ENCODE data around the gene CMIP. TPM values are rescaled to one million over a fixed set of nuclear protein-coding genes. Genes with fewer than 3 reads are reported as not detected.

Gene CMIP
- total RNA-seq, 2 experiments from 2014 or later = 35.0 to 36.6 TPM

- DNase-seq = peak; percentile 16
- ChIA-PET POLR2A (no interaction called here), CTCF (no interaction called here)
- Mint-ChIP-seq H3K4me3 (no peak overlapping the region), H3K36me3 (peaks cover 9% of the 10 kb centered on the region), H3K27me3 (no peaks in the 10 kb centered on the region), H3K9me3 (no peaks in the 10 kb centered on the region), H3K27ac (no peak overlapping the region), H3K4me1 (ENCODE audit: low read depth) (no peaks in the 10 kb centered on the region)
- intact Hi-C loops (cut with micrococcal nuclease) = no loop called here
Observed at GRCh38 chr16:81693041-81693743, 248.6 kb downstream of the CMIP start.

GRCh38 chr16:81693744-81694303 is 249.2 kb downstream of the CMIP start:
- ChIA-PET POLR2A (no interaction called here), CTCF (no interaction called here)
- Mint-ChIP-seq H3K27ac (no peak overlapping the region), H3K4me3 (no peak overlapping the region), H3K27me3 (no peaks in the 10 kb centered on the region), H3K9me3 (no peaks in the 10 kb centered on the region), H3K36me3 (peaks cover 12% of the 10 kb centered on the region), H3K4me1 (ENCODE audit: low read depth) (no peaks in the 10 kb centered on the region)
- intact Hi-C loops (cut with micrococcal nuclease) = no loop called here
- DNase-seq = no peak

GRCh38 chr16:81694494-81695280 is 250.1 kb downstream of the CMIP start:
- H3K27ac Mint-ChIP-seq = no peak overlapping the region
- H3K27me3 Mint-ChIP-seq = no peaks in the 10 kb centered on the region
- no peak overlapping the region for H3K4me3 Mint-ChIP-seq
- H3K36me3 Mint-ChIP-seq = peaks cover 12% of the 10 kb centered on the region
- DNase-seq = no peak
- intact Hi-C loops (cut with micrococcal nuclease) = no loop called here
- POLR2A ChIA-PET = no interaction called here
- no peaks in the 10 kb centered on the region for H3K4me1 Mint-ChIP-seq (ENCODE audit: low read depth)
- CTCF ChIA-PET = interaction anchor here (1.1 to 5.6 kb wide), 3 partner anchors 9 to 291 kb away, joined by 3 to 53 read pairs (median 40); no protein-coding TSS in a partner anchor
- no peaks in the 10 kb centered on the region for H3K9me3 Mint-ChIP-seq

DNA sequence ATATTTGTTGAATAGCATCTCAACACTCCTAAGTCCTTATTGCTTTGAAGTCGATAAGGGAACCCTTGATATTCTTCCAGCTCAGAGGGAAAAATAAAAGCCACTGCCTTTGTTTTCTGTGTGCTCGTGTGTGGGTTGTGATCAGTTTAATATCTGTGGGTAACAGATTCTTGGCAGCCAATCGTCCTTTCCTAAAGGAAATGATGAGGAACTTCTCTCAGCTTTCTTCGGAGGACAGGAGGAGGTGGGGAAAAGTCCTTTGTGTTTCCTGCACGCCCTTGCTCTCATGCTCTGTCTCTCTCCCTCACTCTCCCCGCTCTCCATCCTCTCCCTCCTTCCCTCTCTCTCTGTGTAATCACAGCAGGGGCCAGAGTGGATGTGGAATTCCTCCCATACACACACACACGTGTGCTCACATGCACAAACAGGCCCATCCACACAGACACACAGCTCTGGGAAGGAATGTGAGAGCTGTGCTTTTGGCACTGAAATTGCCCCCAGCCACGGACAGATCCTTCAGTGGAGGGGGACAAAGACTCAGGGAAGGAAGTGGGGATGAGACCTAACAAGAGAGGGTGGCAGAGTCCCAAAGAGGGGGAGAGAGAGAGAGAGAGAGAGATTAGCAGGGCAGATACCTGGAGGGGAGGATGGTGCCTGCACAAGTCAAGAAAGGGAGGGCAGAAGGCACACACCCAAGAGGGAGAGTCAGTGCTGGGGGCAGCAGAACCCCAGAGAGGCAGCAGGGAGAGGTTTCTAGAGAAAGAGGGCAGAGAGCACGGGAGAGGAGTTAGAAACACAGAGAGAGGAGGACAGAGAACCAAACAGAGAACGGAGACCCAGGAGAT is 250.9 kb downstream of the CMIP start:
- ChIA-PET POLR2A (interaction anchor here (1.0 kb wide), 1 partner anchor 65 kb away, joined by 3 read pairs; no protein-coding TSS in a partner anchor), CTCF (interaction anchor here (1.1 to 5.6 kb wide), 3 partner anchors 8 to 291 kb away, joined by 3 to 53 read pairs (median 40); no protein-coding TSS in a partner anchor)
- Mint-ChIP-seq H3K4me3 (no peak overlapping the region), H3K27ac (no peak overlapping the region), H3K4me1 (ENCODE audit: low read depth) (no peaks in the 10 kb centered on the region), H3K9me3 (no peaks in the 10 kb centered on the region), H3K27me3 (no peaks in the 10 kb centered on the region), H3K36me3 (peaks cover 12% of the 10 kb centered on the region)
- no peak for DNase-seq
- intact Hi-C loops (cut with micrococcal nuclease) = no loop called here

GRCh38 chr16:81696166-81696960 is 251.8 kb downstream of the CMIP start:
- peak; percentile 23 for DNase-seq
- intact Hi-C loops (cut with micrococcal nuclease) = no loop called here
- H3K27me3 Mint-ChIP-seq = no peaks in the 10 kb centered on the region
- no peak overlapping the region for H3K4me3 Mint-ChIP-seq
- H3K9me3 Mint-ChIP-seq = no peaks in the 10 kb centered on the region
- H3K4me1 Mint-ChIP-seq (ENCODE audit: low read depth) = no peaks in the 10 kb centered on the region
- peaks cover 14% of the 10 kb centered on the region for H3K36me3 Mint-ChIP-seq
- ChIA-PET POLR2A (interaction anchor here (1.0 kb wide), 1 partner anchor 66 kb away, joined by 3 read pairs; no protein-coding TSS in a partner anchor), CTCF (interaction anchor here (1.0 to 5.6 kb wide), 16 partner anchors 9 to 332 kb away, joined by 3 to 53 read pairs (median 6); no protein-coding TSS in a partner anchor)
- no peak overlapping the region for H3K27ac Mint-ChIP-seq

- H3K9me3 Mint-ChIP-seq = no peaks in the 10 kb centered on the region
- no peaks in the 10 kb centered on the region for H3K27me3 Mint-ChIP-seq
- no peak overlapping the region for H3K27ac Mint-ChIP-seq
- H3K4me3 Mint-ChIP-seq = no peak overlapping the region
- CTCF ChIA-PET = interaction anchor here (0.6 to 5.6 kb wide), 26 partner anchors 9 to 333 kb away, joined by 3 to 53 read pairs (median 4); no protein-coding TSS in a partner anchor
- POLR2A ChIA-PET = interaction anchor here (1.0 kb wide), 1 partner anchor 66 kb away, joined by 3 read pairs; no protein-coding TSS in a partner anchor
- peak; percentile 73 for DNase-seq
- H3K36me3 Mint-ChIP-seq = peaks cover 14% of the 10 kb centered on the region
- H3K4me1 Mint-ChIP-seq (ENCODE audit: low read depth) = no peaks in the 10 kb centered on the region
- intact Hi-C loops (cut with micrococcal nuclease) = loop anchor here (1.0 kb wide), 2 partner anchors 74 to 294 kb away; no protein-coding TSS in a partner anchor
Observed at GRCh38 chr16:81696961-81697615, 252.5 kb downstream of the CMIP start.

- CTCF ChIA-PET = interaction anchor here (0.6 to 5.6 kb wide), 25 partner anchors 10 to 333 kb away, joined by 3 to 53 read pairs (median 4); no protein-coding TSS in a partner anchor
- H3K4me3 Mint-ChIP-seq = no peak overlapping the region
- H3K27ac Mint-ChIP-seq = no peak overlapping the region
- intact Hi-C loops (cut with micrococcal nuclease) = loop anchor here (1.0 kb wide), 2 partner anchors 74 to 294 kb away; no protein-coding TSS in a partner anchor
- H3K4me1 Mint-ChIP-seq (ENCODE audit: low read depth) = no peaks in the 10 kb centered on the region
- POLR2A ChIA-PET = no interaction called here
- no peak for DNase-seq
- no peaks in the 10 kb centered on the region for H3K9me3 Mint-ChIP-seq
- H3K27me3 Mint-ChIP-seq = no peaks in the 10 kb centered on the region
- peaks cover 14% of the 10 kb centered on the region for H3K36me3 Mint-ChIP-seq
Observed at GRCh38 chr16:81697616-81698309, 253.2 kb downstream of the CMIP start.

- ChIA-PET POLR2A (no interaction called here), CTCF (interaction anchor here (0.9 to 5.6 kb wide), 5 partner anchors 11 to 295 kb away, joined by 3 to 53 read pairs (median 5); no protein-coding TSS in a partner anchor)
- H3K36me3 Mint-ChIP-seq = peaks cover 10% of the 10 kb centered on the region
- H3K9me3 Mint-ChIP-seq = no peaks in the 10 kb centered on the region
- H3K27ac Mint-ChIP-seq = no peak overlapping the region
- intact Hi-C loops (cut with micrococcal nuclease) = no loop called here
- no peak for DNase-seq
- H3K27me3 Mint-ChIP-seq = no peaks in the 10 kb centered on the region
- H3K4me1 Mint-ChIP-seq (ENCODE audit: low read depth) = peaks cover under 1% of the 10 kb centered on the region
- no peak overlapping the region for H3K4me3 Mint-ChIP-seq
Observed at GRCh38 chr16:81698310-81698641, 253.7 kb downstream of the CMIP start.

DNA sequence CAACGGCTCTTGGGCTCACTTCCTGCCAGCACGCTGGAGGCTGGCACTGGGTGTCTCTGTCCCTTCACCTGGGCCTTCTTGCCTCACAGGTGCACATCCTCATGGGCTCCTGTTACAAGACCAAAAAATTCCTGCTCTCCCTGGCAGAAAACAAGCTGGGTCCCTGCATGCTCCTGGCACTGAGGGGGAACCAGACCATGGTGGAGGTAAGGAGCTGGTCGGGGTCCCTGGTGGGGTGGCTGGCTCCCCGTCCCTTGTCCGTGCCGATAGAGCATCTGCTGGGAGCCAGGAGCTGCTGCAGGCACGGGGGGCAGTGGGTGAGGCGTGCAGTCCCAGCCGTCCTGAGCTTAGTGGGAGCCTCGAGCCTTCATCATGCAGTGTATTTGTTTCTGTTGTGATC is 255.0 kb downstream of the CMIP start:
- Mint-ChIP-seq H3K4me3 (no peak overlapping the region), H3K27ac (no peak overlapping the region), H3K4me1 (ENCODE audit: low read depth) (peaks cover 2% of the 10 kb centered on the region), H3K9me3 (no peaks in the 10 kb centered on the region), H3K36me3 (peaks cover 12% of the 10 kb centered on the region), H3K27me3 (no peaks in the 10 kb centered on the region)
- ChIA-PET CTCF (interaction anchor here (0.6 to 5.6 kb wide), 3 partner anchors 31 to 297 kb away, joined by 3 to 53 read pairs (median 4); no protein-coding TSS in a partner anchor), POLR2A (no interaction called here)
- intact Hi-C loops (cut with micrococcal nuclease) = no loop called here
- DNase-seq = no peak

DNA sequence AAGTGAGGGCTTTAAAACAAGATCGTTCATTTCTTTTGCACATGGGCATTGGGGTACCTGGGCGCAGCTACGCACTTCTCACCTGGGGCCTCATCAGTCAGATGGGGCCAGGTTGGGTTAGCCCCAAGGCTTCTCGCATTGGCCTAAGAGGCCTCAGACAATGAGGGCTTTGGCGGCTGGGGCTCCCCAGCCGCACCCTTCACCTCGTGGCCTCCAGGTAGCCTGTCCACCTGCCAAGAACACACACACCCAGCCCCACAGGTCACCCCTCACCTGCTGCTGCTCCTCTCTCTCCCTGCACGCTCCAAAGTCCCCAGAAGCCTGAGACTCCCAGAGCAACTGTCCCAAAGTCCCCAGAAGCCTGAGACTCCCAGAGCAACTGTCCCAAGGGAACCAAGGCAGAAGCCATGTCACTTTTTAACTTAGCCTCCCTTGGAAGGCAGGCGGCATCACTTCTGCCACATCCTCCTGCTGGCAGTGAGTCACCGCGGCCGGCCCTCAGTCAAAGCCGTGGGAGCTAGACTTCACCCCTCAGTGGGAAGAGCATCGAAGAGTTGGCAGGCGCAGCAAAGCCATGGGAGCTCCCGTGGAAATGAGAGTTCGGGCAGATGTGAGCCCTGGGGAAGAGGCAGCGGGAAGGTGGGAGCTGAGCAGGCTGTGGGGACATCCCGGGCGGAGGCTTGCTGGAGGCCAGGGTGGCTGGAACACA is 255.6 kb downstream of the CMIP start:
- Mint-ChIP-seq H3K27ac (no peak overlapping the region), H3K4me3 (no peak overlapping the region), H3K27me3 (no peaks in the 10 kb centered on the region), H3K9me3 (no peaks in the 10 kb centered on the region), H3K4me1 (ENCODE audit: low read depth) (peaks cover 2% of the 10 kb centered on the region), H3K36me3 (peaks cover 12% of the 10 kb centered on the region)
- intact Hi-C loops (cut with micrococcal nuclease) = no loop called here
- ChIA-PET CTCF (interaction anchor here (5.6 kb wide), 1 partner anchor 78 kb away, joined by 53 read pairs; no protein-coding TSS in a partner anchor), POLR2A (no interaction called here)
- no peak for DNase-seq
